GM12872 (cell line): ENCODE data around the gene ZNF217.

Source experiments
- TF ChIP-seq, protein P1 (sequence below): IDR thresholded peaks from 3 replicates; pipeline ENCODE4 v1.5.1; 2011; ENCODE audit warnings: low read depth, mild to moderate bottlenecking, low read length, moderate library complexity; ENCODE audit not compliant: insufficient read depth

Gene ZNF217

GRCh38 chr20:53582574-53583351 lies 10.9 kb downstream of the ZNF217 start:
- TF ChIP-seq, protein P1, sequence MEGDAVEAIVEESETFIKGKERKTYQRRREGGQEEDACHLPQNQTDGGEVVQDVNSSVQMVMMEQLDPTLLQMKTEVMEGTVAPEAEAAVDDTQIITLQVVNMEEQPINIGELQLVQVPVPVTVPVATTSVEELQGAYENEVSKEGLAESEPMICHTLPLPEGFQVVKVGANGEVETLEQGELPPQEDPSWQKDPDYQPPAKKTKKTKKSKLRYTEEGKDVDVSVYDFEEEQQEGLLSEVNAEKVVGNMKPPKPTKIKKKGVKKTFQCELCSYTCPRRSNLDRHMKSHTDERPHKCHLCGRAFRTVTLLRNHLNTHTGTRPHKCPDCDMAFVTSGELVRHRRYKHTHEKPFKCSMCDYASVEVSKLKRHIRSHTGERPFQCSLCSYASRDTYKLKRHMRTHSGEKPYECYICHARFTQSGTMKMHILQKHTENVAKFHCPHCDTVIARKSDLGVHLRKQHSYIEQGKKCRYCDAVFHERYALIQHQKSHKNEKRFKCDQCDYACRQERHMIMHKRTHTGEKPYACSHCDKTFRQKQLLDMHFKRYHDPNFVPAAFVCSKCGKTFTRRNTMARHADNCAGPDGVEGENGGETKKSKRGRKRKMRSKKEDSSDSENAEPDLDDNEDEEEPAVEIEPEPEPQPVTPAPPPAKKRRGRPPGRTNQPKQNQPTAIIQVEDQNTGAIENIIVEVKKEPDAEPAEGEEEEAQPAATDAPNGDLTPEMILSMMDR, result no peak

- TF ChIP-seq, protein P1, result no peak
Measured at GRCh38 chr20:53582251-53582570, 11.4 kb downstream of the ZNF217 start.

DNA sequence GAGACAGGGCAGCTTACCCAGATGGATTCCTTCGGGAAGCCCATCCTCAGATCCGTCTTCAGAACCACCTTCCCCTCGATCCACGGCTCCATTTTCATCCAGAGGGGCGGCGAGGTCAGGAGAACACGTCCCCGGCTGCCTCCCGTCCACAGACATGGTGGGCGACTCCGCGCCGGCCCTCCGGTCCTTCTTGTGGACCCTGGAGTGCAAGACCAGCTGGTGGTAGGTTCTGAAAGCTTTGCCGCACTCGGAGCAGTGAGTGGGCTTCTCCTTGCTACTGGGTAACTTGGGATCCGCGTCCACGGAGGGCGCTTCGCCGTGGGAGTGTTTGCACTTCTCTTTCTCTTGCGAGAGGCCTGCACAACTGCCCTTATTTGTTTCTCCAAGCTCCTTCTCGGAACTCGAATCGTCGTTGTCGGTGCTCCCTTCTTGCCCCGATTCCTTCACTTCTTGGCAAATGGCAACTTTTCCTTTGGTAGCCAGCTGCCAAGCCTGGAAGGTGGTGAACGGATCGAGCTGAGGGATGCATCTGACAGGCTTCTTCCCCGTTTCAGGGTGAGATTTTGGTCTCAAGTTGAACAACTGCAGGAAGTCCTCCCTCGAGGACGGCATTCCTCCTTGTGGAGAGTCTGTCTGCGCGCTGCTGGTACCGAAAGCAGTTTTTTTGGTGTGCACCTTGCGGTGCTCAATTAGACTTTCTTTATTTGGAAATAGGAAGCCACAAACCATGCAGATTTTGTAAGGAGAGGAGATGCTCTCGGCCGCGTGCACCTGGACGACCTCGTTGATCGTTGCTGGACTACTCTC lies 12.0 kb downstream of the ZNF217 start:
- TF ChIP-seq, protein P1, result no peak

- TF ChIP-seq, protein P1, result 0 out of 3 replicates have a peak, but pooled peaks have one; percentile 11
Measured at GRCh38 chr20:53580376-53581111, 13.1 kb downstream of the ZNF217 start.

DNA sequence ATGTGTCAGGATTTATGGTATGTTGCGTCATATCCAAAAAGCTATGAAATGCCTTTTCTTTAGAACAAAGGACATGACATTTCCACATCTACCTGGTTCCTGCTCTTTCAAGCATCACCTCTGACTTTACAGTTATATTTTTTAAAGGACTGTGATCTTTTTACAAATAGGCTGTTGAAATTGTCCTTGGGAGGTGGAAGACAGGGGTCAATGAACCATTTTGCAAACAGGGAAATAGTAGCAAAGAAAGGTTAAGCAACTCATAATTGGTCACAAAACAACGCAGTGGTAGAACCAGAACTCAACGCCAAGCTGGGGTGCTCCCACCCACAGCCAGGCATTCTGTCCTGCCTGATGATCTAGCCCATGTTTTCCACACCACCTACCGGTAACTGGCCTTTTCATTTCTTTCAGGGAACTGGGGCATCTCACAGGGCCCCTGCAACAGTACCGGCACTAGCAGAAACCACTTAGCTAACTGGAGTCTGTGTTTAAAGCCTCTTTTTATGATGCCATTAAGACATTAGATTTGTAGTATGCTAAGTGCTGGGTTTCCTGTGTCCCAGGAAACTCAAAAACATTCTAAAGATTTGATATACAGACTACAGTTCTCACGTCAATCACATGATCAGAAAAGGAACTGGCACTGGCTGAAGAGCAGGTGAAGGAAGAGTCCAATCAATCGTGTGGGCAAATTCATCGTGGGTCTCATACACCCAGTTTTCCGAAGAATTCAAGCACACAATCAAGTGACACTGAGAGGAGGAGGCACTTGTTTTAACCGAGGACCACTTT lies 13.9 kb downstream of the ZNF217 start:
- TF ChIP-seq, protein P1, result no peak

GRCh38 chr20:53579266-53579580 lies 14.4 kb downstream of the ZNF217 start:
- TF ChIP-seq, protein P1, result no peak
